Activated CD4-positive, alpha-beta T cell treated with anti-CD3 and anti-CD28 coated beads, Interleukin-2, Interleukin-6, amounts not matched to agents 100 ng/mL and 50 ng/mL, durations not matched to agents 16 hours and 8 hours (primary cell): ENCODE data around the gene WDR83.

ENCODE experiments used
- DNase-seq: peaks from one replicate; pipeline ENCODE4 v3.0.0-alpha.2; 2020

The WDR83 gene

GRCh38 chr19:12720296-12720695 is 53.7 kb downstream of the WDR83 start:
- DNase-seq: no peak

DNA sequence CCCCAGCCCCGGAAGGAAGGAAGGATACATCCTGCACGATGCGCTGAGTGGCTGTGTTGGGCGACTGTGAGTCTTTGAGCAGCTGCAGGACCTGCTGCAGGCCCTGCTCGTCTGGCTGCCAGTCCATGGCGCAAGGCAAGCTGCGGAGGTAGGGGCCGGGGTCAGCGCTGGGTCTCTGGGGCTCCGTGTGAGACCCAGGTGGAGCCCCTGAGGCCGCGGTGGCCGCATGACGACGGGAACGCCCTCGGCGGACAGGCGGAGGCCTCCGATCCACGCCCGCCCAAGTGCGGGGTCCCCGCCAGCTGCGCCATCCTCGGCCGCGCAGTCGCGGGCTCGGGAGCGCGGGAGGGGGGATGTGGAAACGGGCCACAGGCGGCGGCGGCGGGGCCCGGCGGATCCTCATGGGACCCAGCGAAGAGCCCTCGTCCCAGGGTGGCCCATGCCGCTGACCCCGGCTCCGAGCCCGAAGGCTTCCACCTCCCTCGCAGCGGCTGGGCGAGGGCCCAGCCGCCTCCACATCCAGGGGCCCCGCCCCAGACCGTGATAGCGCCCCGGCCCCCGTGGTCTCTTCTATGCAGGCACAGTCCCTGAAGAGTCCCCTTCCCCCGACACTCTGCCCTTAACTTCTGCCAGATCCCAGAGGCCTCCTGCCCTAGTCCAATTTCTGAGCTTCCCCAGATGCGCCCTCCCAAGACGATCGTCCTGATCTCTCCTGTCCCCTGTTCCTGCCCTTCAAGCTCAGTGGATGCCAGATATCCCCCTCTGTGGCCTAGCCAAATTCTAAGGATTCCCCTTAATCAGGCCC is 54.4 kb downstream of the WDR83 start:
- peak; percentile 44 for DNase-seq

GRCh38 chr19:12721656-12722565 is 55.3 kb downstream of the WDR83 start:
- peak; percentile 63 for DNase-seq

DNA sequence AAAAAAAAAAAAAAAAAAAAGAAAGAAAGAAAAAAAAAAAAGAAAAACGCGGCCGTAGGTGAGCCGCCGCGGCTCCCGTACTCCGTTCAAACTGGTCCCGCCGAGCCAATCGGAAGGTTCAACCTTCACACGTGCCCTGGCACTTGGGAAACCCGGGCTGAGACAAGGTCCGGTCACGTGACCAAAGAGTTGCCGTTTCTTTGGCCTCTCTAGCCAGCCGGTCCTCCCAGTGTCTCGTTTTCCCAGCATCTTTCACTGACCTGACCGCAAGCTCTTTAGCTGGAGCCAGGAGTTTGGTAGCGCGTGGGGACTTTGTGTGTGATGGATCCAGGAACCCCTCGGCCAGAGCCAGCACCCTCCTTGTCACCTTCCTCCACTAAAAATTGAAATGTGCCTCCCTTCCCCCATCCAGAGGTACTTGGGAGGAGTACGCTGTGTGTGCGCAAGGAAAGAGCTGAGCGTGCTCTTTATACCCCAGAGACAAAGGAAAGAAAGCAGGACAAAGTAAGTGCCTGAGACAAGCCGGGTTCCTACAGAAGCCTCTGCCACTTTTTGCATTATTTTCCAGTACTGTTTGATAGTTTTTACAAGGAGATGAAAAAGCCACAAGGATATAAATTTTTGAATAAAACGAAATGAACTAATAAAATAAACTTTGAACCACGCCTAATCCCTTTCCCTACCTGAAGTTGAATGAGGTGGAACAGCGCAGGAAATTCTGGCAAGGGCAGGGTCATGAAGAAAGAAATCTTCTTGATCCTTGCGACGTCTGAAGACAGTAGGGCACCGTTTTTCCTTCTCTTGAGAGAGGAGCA is 56.2 kb downstream of the WDR83 start:
- peak; percentile 97 for DNase-seq

GRCh38 chr19:12723381-12723640 is 56.7 kb downstream of the WDR83 start:
- peak; percentile 28 for DNase-seq

DNA sequence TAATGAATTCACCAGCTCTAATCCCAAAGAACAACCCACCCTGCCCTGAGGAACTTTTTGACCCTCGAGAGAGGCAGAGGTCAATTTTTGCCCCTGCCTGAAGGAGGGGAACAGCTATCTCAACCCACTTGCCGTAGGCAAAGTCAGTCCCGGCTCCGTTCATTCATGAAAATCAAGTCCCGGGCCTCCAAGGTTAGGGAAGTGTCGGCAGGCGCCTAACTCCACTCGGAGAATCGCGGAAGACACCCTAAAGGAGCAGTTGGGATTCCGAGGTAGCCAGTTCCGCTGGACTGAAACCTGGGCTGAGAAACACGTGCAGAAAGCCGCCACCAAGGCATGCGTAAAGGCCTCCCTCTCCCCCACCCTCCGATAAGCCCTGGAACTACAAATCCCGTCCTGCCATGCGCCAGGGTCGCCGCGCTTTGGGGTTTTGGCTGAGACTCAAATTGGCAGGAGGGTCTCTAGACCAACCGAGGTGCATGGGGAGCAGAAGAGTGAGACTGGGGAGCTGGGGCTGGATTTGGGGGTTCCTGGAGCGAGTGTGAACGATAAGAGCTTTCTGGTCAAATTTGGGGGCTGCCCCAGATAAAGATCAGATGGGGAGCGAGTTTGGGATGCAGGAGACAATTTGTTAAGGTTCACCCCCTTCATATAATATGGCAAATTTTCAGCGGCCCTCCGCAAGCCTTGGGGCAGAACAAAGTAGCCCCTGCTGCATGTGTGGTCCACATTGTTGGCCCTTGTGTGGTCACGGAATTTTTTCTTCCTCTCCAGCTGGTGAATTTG is 57.2 kb downstream of the WDR83 start, which contains the start of gene TNPO2:
Gene TNPO2, minus strand, starts transcription at position 292 of the 786 bp plus-strand sequence. CDS start 2,955 bp downstream, outside the sequence.
- peak; percentile 89 for DNase-seq
